T1000 (cell line): ENCODE measurements around the gene DUX4.
"Not testable (repeated sequence)": the region's sequence is repeated elsewhere in the genome, so short reads cannot be mapped to it uniquely, and the experiment has no call there.

ENCODE experiments used
- DNase-seq: peaks from one replicate; lab custom pipeline; 2025; ENCODE audit warnings: mixed read lengths; lab: John Stamatoyannopoulos, UW

Gene DUX4

GRCh38 chr4:190173428-190173827 is at the start of gene DUX4:
DUX4 (plus strand) TSS chr4:190173774; CDS start chr4:190173774, 0 bp downstream.
- not testable (repeated sequence) for DNase-seq

DNA sequence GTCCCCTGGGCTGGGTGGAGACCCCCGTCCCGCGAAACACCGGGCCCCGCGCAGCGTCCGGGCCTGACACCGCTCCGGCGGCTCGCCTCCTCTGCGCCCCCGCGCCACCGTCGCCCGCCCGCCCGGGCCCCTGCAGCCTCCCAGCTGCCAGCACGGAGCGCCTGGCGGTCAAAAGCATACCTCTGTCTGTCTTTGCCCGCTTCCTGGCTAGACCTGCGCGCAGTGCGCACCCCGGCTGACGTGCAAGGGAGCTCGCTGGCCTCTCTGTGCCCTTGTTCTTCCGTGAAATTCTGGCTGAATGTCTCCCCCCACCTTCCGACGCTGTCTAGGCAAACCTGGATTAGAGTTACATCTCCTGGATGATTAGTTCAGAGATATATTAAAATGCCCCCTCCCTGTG is 1.9 kb downstream of the DUX4 start:
- not testable (repeated sequence) for DNase-seq

DNA sequence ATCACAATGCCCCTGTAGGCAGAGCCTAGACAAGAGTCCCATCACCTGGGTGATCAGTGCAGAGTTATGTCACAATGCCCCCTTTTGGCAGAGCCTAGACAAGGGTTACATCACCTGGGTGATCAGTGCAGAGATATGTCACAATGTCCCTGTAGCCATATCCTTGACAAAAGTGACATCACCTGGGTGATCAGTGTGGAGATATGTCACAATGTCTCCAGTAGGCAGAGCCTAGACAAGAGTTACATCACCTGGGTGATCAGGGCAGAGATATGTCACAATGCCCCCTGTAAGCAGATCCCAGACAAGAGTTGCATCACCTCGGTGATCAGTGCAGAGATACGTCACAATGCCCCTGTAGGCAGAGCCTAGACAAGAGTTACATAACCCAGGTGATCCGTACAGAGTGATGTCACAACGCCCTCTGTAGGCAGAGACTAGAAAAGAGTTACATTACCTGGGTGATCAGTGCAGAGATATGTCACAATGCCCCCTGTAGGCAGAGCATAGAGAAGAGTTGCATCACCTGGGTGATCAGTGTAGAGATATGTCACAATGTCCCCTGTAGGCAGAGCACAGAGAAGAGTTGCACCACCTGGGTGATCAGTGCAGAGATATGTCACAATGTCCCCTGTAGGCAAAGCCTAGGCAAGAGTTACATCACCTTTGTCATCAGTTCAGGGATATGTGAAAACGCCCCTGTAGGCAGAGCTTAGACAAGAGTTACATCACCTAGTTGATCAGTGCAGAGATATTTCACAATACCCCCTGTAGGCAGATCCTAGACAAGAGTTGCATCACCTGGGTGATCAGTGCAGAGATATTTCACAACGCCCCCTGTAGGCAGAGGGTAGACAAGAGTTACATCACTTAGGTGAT is 4.4 kb downstream of the DUX4 start:
- not testable (repeated sequence) for DNase-seq

DNA sequence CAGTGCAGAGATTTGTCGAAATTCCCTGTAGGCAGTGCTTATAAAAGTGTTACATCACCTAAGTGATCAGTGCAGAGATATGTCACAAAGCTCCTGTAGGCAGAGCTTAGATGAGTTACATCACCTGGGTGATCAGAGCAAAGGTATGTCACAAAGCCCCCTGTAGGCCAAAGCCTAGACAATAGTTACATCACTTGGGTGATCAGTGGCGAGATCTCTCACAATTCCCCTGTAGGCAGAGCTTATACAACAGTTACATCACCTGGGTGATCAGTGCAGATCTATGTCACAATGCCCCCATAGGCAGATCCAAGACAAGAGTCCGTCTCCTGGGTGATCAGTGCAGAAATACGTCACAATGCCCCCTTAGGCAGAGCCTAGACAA is 5.0 kb downstream of the DUX4 start:
- not testable (repeated sequence) for DNase-seq

GRCh38 chr4:190179030-190179739 is 5.6 kb downstream of the DUX4 start:
- not testable (repeated sequence) for DNase-seq

DNA sequence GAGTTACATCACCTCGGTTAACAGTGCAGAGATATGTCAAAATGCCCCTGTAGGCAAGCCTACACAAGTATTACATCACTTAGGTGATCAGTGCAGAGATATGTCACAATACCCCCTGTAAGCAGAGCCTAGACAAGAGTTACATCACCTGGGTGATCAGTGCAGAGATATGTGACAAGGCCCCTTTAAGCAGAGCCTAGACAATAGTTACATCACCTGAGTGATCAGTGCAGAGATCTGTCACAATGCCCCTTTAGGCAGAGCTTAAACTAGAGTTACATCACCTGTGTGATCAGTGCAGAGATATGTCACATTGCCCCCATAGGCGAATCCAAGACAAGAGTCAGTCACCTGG is 6.1 kb downstream of the DUX4 start:
- not testable (repeated sequence) for DNase-seq

DNA sequence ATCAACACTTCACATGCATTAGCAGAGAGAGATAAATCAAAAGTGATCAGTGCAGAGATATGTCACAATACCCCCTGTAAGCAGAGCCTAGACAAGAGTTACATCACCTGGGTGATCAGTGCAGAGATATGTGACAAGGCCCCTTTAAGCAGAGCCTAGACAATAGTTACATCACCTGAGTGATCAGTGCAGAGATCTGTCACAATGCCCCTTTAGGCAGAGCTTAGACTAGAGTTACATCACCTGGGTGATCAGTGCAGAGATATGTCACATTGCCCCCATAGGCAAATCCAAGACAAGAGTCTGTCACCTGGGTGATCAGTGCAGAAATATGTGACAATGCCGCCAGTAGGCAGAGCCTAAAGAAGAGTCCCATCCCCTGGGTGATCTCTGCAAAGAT is 7.4 kb downstream of the DUX4 start:
- DNase-seq, result not testable (repeated sequence)

DNA sequence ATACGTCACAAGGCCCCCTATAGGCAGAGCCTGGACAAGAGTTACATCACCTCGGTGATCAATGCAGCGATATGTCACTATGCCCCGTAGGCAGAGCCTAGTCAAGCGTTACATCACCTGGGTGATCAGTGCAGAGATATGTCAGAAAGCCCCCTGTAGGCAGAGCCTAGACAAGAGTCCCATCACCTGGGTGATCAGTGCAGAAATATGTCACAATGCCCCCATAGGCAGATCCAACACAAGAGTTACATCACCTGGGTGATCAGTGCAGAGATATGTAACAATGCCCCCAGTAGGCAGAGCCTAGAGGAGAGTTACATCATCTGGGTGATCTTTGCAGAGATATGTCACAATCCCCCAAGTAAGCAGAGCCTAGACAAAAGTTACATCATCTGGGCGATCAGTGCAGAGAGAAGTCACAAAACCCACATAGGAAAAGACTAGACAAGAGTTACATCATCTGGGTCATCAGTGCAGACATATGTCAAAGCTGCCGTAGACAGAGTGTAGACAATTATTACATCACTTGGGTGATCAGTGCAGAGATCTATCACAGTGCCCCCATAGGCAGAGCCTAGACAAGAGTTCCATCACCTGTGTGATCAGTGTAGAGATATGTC is 8.0 kb downstream of the DUX4 start:
- not testable (repeated sequence) for DNase-seq

DNA sequence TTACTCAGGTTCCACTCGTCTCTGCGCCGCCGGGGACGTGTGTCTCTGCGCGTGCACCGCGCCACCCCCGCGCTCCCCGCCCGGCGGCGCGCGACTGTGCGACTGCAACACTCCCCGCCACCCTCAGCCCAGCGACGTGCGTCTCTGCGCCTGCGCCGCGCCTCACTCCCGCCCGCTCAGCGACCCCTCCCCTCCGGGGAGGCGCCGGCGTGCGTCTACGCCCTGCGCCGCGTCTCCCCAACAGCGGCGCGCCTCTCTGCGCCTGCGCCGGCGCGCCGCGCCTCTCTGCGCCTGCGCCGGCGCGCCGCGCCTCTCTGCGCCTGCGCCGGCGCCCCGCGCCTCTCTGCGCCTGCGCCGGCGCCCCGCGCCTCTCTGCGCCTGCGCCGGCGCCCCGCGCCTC is 29.9 kb downstream of the DUX4 start:
- not testable (repeated sequence) for DNase-seq
